Posterior vena cava (tissue), 2 donors: ENCODE data around the gene LPIN1. TPM values are rescaled to one million over a fixed set of nuclear protein-coding genes. Genes with fewer than 3 reads are reported as not detected.
"Not testable (repeated sequence)": the region's sequence is repeated elsewhere in the genome, so short reads cannot be mapped to it uniquely, and the experiment has no call there.

Experiments
- DNase-seq: peaks from one replicate; pipeline ENCODE4 v3.0.0-alpha.2; 2020; ENCODE audit warnings: low spot score
- intact Hi-C, 2 donors: fragments of 100-400 bp; cut with DNase I; formaldehyde crosslinking; loops; one replicate each; pipeline versions ENCODE4 v1.14.1 to v1.14.2; 2022 to 2023
- total RNA-seq, 2 donors: library from RNA; stranded (reverse); fragmentation: NEBNext Ultra II Directional; extraction: Animal tissue kit (Norgen Biotek cat#: 25700); gene quantifications; one replicate each; pipeline ENCODE4 v1.2.1, GENCODE V29; 2021
- donor health status: DM: yes; HTN: yes; CAD: no.
- donor health status: DM: yes; HTN: yes; CAD: no.

The LPIN1 gene
- total RNA-seq, 2 donors from 2014 or later: 24.2 to 26.8 TPM

DNA sequence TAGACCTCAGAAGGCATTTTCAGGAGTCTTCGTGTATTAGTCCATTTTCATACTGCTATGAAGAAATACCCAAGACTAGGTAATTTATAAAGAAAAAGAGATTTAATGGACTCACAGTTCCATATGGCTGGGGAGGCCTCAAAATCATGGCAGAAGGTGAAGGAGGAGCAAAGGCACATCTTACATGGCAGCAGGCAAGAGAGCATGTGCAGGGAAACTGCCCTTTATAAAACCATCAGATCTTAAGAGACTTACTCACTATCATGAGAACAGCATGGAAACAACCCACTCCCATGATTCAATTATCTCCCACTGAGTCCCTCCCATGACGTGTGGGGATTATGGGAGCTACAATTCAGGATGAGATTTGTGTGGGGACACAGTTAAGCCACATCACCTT, 101.5 kb downstream of the LPIN1 start:
- DNase-seq, intact Hi-C loops: not testable (repeated sequence)

DNA sequence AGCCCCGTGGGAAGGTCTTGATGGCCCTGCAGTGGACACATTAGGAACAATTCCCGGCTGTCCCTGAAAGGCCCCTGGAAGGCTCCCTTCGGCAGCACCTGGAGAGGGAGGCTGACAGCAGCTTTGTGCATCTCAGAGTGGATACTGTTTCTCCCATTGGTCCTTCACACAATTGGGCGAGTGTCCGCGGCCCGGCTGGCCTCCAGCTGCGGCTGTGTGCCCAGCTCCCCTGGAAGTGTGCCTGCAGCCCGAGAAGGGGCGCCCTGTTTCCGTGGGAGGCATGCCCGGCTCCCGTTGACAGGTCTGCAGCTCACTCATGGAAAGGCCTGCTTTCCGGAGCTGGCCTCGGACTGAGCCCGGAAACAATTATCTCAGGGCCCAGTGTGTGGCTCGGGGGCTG, 103.7 kb downstream of the LPIN1 start:
- intact Hi-C loops: loop anchor here in 1 of 2 donors (10.0 kb wide), 1 partner anchor 1155 kb away; no protein-coding TSS in a partner anchor
- DNase-seq: no peak

DNA sequence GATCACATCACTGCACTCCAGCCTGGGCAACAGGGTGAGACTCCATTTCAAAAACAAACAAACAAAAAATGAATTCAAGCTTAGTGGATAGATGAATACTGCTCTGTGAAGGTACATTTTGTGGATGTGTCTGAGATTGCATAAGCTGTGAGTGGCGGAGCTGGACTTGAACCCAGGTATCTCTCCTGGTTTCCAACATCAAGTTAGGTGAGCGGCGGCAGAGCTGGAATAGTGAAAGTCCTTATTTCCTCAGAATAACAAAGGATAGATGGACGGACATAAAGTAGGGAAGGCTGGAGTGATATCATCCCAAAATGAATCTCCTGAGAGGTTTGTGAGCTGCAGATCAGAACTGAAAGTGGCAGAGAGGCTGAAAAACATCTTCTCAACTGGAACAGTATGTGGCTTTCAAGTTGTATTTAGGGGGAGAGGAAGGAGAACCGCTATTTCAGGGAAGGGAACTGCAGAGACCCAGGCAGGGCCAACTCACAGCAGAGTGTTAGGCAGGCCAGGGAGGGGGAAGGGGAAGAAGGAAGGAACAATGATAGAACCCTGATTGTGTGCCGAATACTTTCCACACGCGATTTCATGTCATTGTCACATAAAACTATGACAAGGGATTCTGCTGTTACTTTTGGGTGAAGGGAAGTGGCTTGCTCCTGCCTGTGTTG, 106.2 kb downstream of the LPIN1 start:
- intact Hi-C loops: loop anchor here in 1 of 2 donors (10.0 kb wide), 1 partner anchor 1152 kb away; no protein-coding TSS in a partner anchor
- DNase-seq: no peak

DNA sequence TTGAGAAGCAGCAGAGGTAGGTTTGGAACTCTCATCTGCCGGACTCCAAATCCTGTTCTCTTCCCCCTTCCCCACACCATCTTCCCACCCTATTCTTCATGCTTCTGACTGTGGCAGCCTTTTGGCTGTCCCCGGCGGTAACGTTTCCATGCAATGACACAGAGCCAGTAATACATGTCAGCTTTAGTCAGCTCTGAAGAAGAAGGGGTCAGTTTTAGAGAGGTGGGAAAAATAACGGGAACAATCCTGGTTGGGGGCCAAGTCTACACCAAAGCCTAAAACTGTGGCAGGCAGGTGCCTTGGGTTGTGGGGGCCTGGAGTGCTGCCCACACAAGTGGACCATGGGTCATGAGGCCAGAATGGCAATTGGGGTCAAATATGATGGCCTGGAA, 106.8 kb downstream of the LPIN1 start:
- no peak for DNase-seq
- intact Hi-C loops: loop anchor here in 1 of 2 donors (10.0 kb wide), 1 partner anchor 1152 kb away; no protein-coding TSS in a partner anchor

DNA sequence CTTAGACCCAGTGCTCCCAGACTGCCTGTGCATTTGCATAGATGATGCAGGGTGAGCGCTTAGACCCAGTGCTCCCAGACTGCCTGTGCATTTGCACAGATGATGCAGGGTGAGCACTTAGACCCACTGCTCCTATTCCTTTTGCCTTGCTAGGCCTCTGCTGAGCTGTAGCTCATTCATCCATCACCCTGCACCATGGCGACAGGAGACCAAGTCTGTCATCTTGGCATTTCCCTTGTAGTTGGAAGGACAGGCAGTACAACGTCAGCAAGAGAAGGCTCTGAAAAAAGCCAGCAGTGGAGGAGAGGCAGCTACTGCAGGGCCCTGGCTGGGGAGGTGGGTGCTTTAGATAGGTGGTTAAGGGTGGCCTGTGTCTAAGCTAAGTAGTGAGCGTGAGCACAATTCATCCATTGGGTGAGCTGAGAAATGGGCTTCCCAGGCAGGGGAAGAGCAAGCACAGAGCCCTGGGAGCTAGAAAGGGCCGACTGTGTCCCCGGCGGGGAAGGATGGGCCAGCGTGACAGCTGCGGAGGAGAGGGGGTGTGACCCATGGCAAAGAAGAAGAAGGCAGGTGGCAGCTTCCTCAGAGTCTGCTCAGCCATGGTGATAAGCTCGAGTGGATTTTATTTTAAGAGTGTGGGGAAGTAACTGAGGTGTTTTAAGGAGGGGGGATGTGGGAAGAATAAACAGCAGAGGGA, 108.8 kb downstream of the LPIN1 start:
- no peak for DNase-seq
- intact Hi-C loops: loop anchor here in 1 of 2 donors (10.0 kb wide), 1 partner anchor 1150 kb away; no protein-coding TSS in a partner anchor

DNA sequence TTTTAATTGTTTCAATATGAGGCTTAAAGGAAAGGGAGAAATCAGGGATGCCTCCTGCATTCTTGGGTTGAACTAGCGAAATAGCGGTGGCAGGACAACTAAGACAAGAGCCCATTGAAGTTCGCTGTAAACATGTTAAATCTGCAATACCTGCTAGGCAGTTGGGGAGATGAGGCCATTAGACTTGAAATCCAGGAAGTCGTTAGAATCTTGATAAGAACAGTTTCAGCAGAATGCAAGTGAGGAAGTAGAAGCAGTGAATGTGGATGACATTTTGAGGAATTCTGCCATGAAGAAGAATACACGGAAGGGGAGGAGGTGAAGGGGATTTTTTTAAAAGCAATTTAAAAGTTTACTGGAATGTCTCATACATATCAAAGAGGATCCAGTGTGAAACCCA, 109.7 kb downstream of the LPIN1 start:
- DNase-seq: no peak
- intact Hi-C loops: loop anchor here in 1 of 2 donors (10.0 kb wide), 1 partner anchor 1149 kb away; no protein-coding TSS in a partner anchor

DNA sequence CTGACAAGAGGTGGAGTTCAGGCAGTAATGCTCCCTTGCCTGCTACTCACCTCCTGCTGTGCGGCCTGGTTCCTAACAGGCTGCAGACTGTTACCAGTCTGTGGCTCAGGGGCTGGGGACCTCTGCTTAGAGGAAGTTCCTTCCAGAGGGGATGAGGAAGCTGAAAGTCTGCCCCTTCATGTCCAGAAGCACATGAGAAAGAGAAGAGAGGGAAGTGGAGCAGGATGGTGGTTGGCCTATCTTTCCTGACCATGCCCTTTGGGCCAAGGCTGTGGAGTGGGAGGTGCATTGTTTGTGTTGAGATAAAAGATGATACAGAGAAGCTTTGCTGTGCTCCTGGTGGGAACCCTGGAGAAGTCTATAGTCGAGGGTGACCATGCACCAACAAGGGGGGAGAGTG, 112.5 kb downstream of the LPIN1 start:
- intact Hi-C loops: loop anchor here in 1 of 2 donors (10.0 kb wide), 1 partner anchor 1146 kb away; no protein-coding TSS in a partner anchor
- DNase-seq: no peak

DNA sequence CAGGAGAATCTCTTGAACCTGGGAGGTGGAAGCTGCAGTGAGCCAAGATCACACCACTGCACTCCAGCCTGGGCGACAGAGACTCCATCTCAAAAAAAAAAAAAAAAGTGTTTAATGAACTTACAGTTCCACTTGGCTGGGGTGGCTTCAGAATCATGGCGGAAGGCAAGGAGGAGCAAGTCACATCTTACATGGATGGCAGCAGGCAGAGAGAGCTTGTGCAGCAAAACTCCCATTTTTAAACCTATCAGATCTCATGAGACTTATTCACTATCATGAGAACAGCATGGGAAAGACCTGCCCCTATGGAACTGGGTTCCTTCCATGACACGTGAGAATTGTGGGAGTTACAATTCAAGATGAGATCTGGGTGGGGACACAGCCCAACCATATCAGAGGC, 113.5 kb downstream of the LPIN1 start:
- DNase-seq: not testable (repeated sequence)
- intact Hi-C loops: loop anchor here (10.0 kb wide), 3 partner anchors 855 to 1145 kb away; partner anchors contain the start of gene TRIB2 (in 1 of the 2)

DNA sequence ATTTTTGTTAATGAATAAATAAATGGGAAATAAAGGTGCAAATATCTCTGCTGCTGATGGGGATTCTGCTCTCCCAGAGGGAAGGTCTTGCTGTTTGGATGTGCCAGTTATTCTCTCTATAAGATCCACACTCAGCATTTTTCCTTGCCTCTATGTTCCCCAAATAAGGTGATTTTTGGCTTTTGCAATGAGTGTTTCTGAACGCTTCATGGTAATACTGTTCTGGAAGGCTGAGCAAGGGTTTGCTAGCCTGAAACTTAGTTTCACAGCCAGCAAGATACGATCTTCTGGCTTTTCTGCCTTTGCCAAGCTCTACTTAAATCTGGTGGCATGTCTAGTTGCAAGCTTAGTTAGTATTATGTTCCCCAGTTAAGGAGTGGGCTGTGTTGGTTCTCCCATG, 114.6 kb downstream of the LPIN1 start:
- intact Hi-C loops: loop anchor here in 1 of 2 donors (10.0 kb wide), 2 partner anchors 854 to 1074 kb away; partner anchors contain the start of gene TRIB2
- no peak for DNase-seq

DNA sequence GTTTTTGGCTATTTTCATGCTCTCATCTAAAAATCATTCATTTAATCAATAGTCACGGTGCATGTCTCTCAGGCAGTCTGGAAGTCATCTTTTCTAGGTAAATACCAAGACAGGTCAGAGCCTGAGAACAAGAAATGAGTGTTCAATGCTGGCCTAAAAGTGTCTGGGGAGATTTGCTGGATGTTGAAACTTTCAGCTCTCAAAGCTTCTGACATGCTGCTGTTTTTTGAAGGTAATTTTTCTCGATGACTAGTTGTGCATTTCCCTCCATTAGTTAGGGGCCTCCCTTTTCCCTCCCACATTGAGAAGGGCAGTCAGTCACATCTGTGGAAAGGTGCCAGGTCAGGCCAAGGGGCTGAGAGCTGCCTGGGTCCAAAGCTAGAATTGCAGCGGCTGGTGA, 115.6 kb downstream of the LPIN1 start:
- intact Hi-C loops: loop anchor here in 1 of 2 donors (10.0 kb wide), 2 partner anchors 853 to 1073 kb away; partner anchors contain the start of gene TRIB2
- DNase-seq: no peak

DNA sequence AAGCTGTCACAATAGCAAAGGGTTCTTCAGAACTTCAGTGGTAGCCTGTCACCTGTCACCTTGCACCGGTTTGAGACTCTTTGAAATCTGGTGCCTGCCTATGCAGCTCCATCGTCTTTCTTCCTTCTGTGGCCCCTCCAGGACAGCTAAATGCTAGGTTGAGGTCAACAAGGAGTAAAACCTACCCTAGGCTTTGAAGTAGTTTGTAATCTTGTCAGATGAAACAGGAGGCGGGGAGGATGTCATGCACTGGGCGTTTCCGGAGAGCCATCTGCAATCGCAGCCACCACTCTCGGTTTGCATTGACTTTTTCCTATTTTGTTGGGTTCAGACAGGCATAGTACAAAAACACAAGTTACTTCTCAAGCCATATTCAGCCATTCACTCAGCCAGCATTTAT, 116.7 kb downstream of the LPIN1 start:
- intact Hi-C loops: loop anchor here in 1 of 2 donors (10.0 kb wide), 2 partner anchors 852 to 1072 kb away; partner anchors contain the start of gene TRIB2
- DNase-seq: no peak

DNA sequence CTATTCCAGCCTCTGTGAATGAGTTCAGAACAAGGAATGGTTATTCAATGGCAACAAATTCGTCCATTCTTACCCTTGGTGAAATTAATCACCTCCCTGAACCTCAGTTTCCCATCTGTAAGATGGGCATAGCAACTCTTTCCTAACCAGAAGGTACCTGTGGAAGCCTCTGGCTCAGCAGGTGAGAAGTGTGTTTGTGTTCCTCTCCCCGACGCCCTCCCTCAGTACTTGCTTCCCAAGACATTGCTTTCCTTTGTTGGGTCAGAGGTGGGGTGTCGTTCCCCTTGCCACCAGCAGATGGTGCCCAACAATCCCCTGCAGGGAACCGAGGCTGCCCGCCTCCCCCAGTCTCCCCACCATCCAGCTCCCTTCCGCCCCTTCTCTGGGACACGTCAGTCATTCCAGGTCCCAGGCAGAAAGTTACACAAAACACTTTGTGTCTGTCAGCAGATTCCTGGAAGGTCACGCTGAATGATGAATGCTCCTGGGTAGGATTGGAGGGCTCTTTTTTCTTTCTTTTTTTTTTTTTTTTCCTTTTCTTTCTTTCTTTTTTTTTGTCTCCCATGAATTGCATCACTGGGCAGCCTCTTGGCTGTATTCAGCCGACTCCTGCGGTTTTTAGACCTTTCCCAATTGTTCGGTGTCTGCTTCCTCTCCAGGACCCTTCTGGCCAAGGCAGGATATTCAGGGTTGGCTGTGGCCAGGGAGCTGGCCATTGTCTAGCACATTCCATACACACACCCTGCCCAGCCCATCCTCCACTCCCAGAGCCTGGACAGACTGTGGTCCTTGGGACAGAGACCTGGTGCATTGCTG, 117.3 kb downstream of the LPIN1 start:
- peak; percentile 94 for DNase-seq
- intact Hi-C loops: loop anchor here in 1 of 2 donors (10.0 kb wide), 2 partner anchors 851 to 1071 kb away; partner anchors contain the start of gene TRIB2

DNA sequence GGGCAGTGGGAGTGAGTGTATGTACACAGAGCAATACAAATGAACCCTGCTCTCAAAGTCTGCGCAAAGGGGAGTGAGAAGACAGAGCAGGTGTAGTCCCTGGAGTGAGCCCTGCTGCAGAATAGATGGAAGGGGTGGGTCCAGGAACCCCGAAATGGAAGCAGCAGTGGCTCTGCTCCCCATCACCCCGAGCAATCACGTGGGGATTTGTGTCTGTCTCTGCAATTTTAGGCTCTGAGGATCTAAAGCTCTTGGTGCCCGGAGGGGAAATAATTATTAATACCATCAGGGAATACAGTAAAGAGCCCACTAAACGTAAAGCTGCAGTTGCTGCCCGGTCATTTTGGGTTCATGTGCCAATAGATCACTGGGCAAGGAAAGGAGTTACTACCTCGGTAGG, 118.3 kb downstream of the LPIN1 start:
- no peak for DNase-seq
- intact Hi-C loops: loop anchor here in 1 of 2 donors (10.0 kb wide), 2 partner anchors 850 to 1070 kb away; partner anchors contain the start of gene TRIB2

DNA sequence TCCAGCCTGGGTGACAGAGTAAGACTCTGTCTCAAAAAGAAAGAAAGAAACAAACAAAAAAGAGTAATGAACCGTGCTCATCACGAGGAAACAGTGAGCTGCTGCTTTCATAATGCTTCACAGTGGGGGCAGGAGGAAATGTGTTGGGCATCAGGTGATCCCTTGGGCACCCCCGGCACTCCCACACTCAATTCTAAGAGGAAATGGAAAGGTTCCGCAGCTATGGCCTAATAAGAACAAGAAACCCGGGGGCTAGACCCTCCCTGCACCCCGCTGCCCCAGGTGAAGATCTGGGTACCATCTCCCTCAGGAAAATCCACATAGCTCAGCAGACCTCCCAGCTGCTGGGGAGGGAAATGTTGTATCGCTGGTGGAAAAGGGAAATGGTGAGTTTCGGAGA, 118.9 kb downstream of the LPIN1 start:
- intact Hi-C loops: loop anchor here in 1 of 2 donors (10.0 kb wide), 2 partner anchors 849 to 1069 kb away; partner anchors contain the start of gene TRIB2

DNA sequence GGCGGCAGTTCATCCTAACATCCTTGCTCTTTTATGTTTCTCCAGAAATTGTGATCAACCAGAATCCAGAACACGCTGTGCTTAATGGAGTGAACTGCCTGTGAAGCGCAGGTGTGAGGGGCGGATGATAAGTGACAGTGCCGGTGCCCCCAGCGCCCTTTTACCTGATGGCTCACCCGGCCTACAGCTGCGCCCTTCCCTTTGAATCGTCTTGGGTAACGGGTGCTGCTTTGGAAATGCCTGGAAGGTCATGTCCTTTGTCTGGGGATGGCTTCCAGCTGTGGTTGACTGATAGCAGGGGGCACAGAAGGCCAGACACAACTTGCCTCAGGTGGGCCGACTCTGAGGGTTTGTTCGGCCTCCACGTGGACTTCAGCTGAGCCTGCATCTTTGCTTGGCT, 119.4 kb downstream of the LPIN1 start:
- DNase-seq: no peak
- intact Hi-C loops: loop anchor here in 1 of 2 donors (10.0 kb wide), 2 partner anchors 849 to 1069 kb away; partner anchors contain the start of gene TRIB2

More for the DNA sequence above, 118.9 kb downstream of the LPIN1 start:
- DNase-seq: no peak

DNA sequence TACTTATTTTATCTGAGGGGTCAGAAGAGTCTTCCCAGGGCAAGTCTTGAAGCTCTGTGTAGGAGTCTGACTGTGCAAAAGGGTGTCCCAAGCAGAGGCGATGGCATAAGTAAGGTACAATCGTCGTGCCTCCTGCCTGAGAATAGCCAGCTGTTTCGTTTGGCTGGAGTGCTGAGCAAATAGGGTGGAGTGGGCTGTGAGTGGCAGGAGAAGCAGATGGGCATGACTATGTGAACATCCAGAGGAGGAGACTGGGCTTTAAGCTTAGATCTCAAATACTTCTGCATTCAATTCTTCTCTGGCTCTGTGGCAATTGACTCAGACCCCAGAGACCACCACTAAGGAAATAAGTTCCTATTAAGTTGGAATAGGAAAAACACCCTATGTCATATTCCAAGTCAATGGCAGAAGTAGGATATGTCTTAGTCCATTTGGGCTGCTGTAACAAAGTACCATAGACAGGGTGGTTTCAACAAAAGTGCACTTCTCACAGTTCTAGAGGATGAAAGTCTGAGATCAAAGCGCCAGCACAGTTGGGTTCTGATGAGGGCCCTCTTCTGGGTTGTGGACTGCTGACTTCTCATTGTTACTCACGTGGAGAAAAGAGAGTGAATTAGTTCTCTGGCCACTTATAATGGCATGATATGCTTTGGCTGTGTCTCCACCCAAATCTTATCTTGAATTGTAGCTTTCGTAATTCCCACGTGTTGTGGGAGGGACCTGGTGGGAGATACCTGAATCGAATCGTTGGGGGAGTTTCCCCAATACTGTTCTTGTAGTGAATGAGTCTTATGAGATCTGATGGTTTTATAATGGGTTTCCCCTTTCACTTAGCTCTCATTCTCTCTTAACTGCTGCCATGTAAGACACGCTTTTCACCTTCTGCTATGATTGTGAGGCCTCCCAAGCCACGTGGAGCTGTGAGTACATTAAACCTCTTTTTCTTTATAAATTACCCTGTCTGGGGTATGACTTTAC, 120.2 kb downstream of the LPIN1 start:
- no peak for DNase-seq
- intact Hi-C loops: loop anchor here in 1 of 2 donors (10.0 kb wide), 2 partner anchors 848 to 1068 kb away; partner anchors contain the start of gene TRIB2

DNA sequence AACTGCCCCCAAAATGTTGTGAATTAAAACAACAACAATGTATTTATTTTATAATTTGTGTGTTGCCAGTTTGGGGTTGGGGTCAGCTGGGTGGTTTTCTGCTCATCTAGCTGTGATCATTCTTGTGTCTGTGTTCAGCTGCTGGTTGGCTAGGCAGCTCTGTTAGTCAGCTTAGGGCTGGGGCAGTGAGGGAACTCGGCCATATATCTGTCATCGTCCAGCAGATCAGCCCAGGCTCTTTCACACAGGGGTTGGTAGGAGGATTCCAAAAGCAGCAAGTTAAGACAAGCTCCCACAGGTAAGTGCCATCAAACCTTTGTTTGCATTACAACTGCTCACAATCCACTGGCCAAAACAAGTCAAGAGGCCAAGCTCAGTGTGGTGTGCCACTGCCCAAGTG, 121.5 kb downstream of the LPIN1 start:
- intact Hi-C loops: loop anchor here in 1 of 2 donors (10.0 kb wide), 2 partner anchors 847 to 1067 kb away; partner anchors contain the start of gene TRIB2
- DNase-seq: no peak
